OCI-LY3 (cell line): Measurements from ENCODE around the gene TDRD9.
"Not testable (repeated sequence)": the region's sequence is repeated elsewhere in the genome, so short reads cannot be mapped to it uniquely, and the experiment has no call there.

ENCODE experiments used
- H2AFZ ChIP-seq: fragments of 200-600, 300-600 bp; shearing (Covaris generic); 2 replicates; pipeline ENCODE4 v1.6.0; 2014; ENCODE audit warnings: antibody characterized with exemption, low read depth, low read length
- H3K27ac ChIP-seq: fragments of 200-600, 300-600 bp; sonication (generic); 2 replicates; pipeline ENCODE4 v1.5.1; 2014; ENCODE audit warnings: mild to moderate bottlenecking, low read length, moderate library complexity, mixed read lengths
- H3K27me3 ChIP-seq: fragments of 200-600, 300-600 bp; sonication (generic); 2 replicates; pipeline ENCODE4 v1.6.1; 2014; ENCODE audit warnings: low read depth, low read length, mixed read lengths
- H3K36me3 ChIP-seq: fragments of 200-600, 300-600 bp; sonication (generic); replicated peaks from 2 replicates; pipeline ENCODE3; 2014; ENCODE audit warnings: low read depth, low read length, mixed read lengths
- H3K4me1 ChIP-seq: fragments of 300-600, 200-600 bp; sonication (generic); 2 replicates; pipeline ENCODE4 v1.6.1; 2014; ENCODE audit warnings: low read length, mixed read lengths
- H3K4me2 ChIP-seq: fragments of 200-600, 300-600 bp; sonication (generic); 2 replicates; pipeline ENCODE4 v1.6.1; 2014; ENCODE audit warnings: low read length, mixed read lengths
- H3K4me3 ChIP-seq: fragments of 300-600, 200-600 bp; sonication (generic); 2 replicates; pipeline ENCODE4 v1.5.1; 2014; ENCODE audit warnings: antibody characterized with exemption, mild to moderate bottlenecking, low read length, moderate library complexity
- H3K79me2 ChIP-seq: fragments of 300-600, 200-600 bp; shearing (Covaris generic); 2 replicates; pipeline ENCODE4 v1.6.1; 2014; ENCODE audit warnings: mild to moderate bottlenecking, low read length, mixed read lengths
- H3K9ac ChIP-seq: fragments of 300-600, 200-600 bp; shearing (Covaris generic); 2 replicates; pipeline ENCODE4 v1.6.0; 2014; ENCODE audit warnings: mild to moderate bottlenecking, low read length, moderate library complexity
- H3K9me3 ChIP-seq: fragments of 200-600, 300-600 bp; shearing (Covaris generic); 2 replicates; pipeline ENCODE4 v1.6.1; 2014; ENCODE audit warnings: low read length, mixed read lengths; ENCODE audit not compliant: insufficient read depth
- H4K20me1 ChIP-seq: fragments of 200-600, 300-600 bp; sonication (generic); 2 replicates; pipeline ENCODE4 v1.6.1; 2016; ENCODE audit warnings: low read length, mixed read lengths; ENCODE audit not compliant: insufficient read depth
- EZH2phosphoT487 ChIP-seq: fragments of 200-600 bp; shearing (Covaris generic); IDR thresholded peaks from 2 replicates; pipeline ENCODE4 v1.6.1; 2018; ENCODE audit warnings: antibody characterized with exemption, mixed run types, low read depth
- TF ChIP-seq, protein P1 (sequence below): fragments of 200-600, 300-600 bp; sonication (generic); IDR thresholded peaks from 2 replicates; pipeline ENCODE4 v1.5.1; 2014; ENCODE audit warnings: antibody characterized with exemption, low read length, low read depth

TDRD9 gene

GRCh38 chr14:103887170-103887501, 41.1 kb upstream of the TDRD9 start:
- Histone ChIP-seq H3K4me2 (no peak overlapping the region), H3K27ac (no peak overlapping the region), H3K79me2 (no peaks in the 10 kb centered on the region), H3K4me3 (no peak overlapping the region), H3K27me3 (0 out of 2 replicates have a peak, but pooled peaks cover 5% of the 10 kb centered on the region), H2AFZ (no peak overlapping the region), H3K9me3 (no peaks in the 10 kb centered on the region), H3K4me1 (no peaks in the 10 kb centered on the region), H4K20me1 (no peaks in the 10 kb centered on the region), H3K36me3 (no peaks in the 10 kb centered on the region), H3K9ac (no peak overlapping the region)
- TF ChIP-seq, protein P1, sequence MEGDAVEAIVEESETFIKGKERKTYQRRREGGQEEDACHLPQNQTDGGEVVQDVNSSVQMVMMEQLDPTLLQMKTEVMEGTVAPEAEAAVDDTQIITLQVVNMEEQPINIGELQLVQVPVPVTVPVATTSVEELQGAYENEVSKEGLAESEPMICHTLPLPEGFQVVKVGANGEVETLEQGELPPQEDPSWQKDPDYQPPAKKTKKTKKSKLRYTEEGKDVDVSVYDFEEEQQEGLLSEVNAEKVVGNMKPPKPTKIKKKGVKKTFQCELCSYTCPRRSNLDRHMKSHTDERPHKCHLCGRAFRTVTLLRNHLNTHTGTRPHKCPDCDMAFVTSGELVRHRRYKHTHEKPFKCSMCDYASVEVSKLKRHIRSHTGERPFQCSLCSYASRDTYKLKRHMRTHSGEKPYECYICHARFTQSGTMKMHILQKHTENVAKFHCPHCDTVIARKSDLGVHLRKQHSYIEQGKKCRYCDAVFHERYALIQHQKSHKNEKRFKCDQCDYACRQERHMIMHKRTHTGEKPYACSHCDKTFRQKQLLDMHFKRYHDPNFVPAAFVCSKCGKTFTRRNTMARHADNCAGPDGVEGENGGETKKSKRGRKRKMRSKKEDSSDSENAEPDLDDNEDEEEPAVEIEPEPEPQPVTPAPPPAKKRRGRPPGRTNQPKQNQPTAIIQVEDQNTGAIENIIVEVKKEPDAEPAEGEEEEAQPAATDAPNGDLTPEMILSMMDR = no peak
- TF ChIP-seq EZH2phosphoT487 = no peak

GRCh38 chr14:103887557-103888115, 40.6 kb upstream of the TDRD9 start:
- H2AFZ ChIP-seq = no peak overlapping the region
- no peak overlapping the region for H3K4me2 ChIP-seq
- H3K9me3 ChIP-seq = no peaks in the 10 kb centered on the region
- no peaks in the 10 kb centered on the region for H4K20me1 ChIP-seq
- no peak for TF ChIP-seq EZH2phosphoT487
- TF ChIP-seq, protein P1 = no peak
- no peak overlapping the region for H3K4me3 ChIP-seq
- no peak overlapping the region for H3K27ac ChIP-seq
- H3K9ac ChIP-seq = no peak overlapping the region
- H3K4me1 ChIP-seq = no peaks in the 10 kb centered on the region
- H3K27me3 ChIP-seq = 0 out of 2 replicates have a peak, but pooled peaks cover 5% of the 10 kb centered on the region
- no peaks in the 10 kb centered on the region for H3K79me2 ChIP-seq
- no peaks in the 10 kb centered on the region for H3K36me3 ChIP-seq

GRCh38 chr14:103889002-103889312, 39.3 kb upstream of the TDRD9 start:
- H3K4me3 ChIP-seq, H2AFZ ChIP-seq, H3K27ac ChIP-seq, H3K27me3 ChIP-seq, H3K36me3 ChIP-seq, H3K4me1 ChIP-seq, H3K79me2 ChIP-seq, H3K9ac ChIP-seq, H4K20me1 ChIP-seq, H3K9me3 ChIP-seq, H3K4me2 ChIP-seq: not testable (repeated sequence)

GRCh38 chr14:103889313-103890051, 38.8 kb upstream of the TDRD9 start:
- Histone ChIP-seq H4K20me1 (no peaks in the 10 kb centered on the region), H3K36me3 (no peaks in the 10 kb centered on the region), H3K27me3 (0 out of 2 replicates have a peak, but pooled peaks cover 5% of the 10 kb centered on the region), H2AFZ (no peak overlapping the region), H3K9ac (no peak overlapping the region), H3K9me3 (no peaks in the 10 kb centered on the region), H3K79me2 (no peaks in the 10 kb centered on the region), H3K4me1 (no peaks in the 10 kb centered on the region), H3K27ac (no peak overlapping the region), H3K4me2 (no peak overlapping the region), H3K4me3 (no peak overlapping the region)
- TF ChIP-seq, protein P1 = no peak
- no peak for TF ChIP-seq EZH2phosphoT487
